HCT116 (cell line): ENCODE data around the gene CPT1A. TPM values are rescaled to one million over a fixed set of nuclear protein-coding genes. Genes with fewer than 3 reads are reported as not detected.

Experiments used
- ATAC-seq: fragments of 200-7000 bp; cut with Tn5 transposase; 2 replicates; pipeline ENCODE4 v1.9.1; 2020; ENCODE audit warnings: mild to moderate bottlenecking, moderate library complexity
- BruUV-seq: library from RNA; stranded (reverse); fragments of 400-500 nt; replicated peaks from 2 replicates; lab custom pipeline; 2021; lab: Mats Ljungman, UMichigan
- CTCF ChIA-PET: fragments of 300-600 bp; sonication (Branson Sonifier 250); formaldehyde crosslinking; loops from one replicate; lab custom pipeline; 2021; ENCODE audit warnings: antibody characterized with exemption; lab: Charles Lee
- POLR2A ChIA-PET: fragments of 300-600, 350-600 bp; sonication (Branson Sonifier 250); formaldehyde crosslinking; loops from one replicate; lab custom pipeline; 2021; ENCODE audit warnings: antibody characterized with exemption; lab: Charles Lee
- RAD21 ChIA-PET, 2 experiments: fragments of 300-600 bp; sonication (Branson Sonifier 250); formaldehyde crosslinking; loops; one replicate each; lab custom pipeline; 2023; ENCODE audit warnings: low total read pairs in 2 of 2; ENCODE audit not compliant: uncharacterized antibody in 2 of 2, unreplicated experiment in 2 of 2, low non-redundant PET in 1 of 2; lab: Charles Lee
- DNase-seq: peaks from one replicate; pipeline ENCODE4 v3.0.0-alpha.2; 2010; ENCODE audit warnings: low read depth, low spot score
- H2AFZ ChIP-seq: fragments of 200-600 bp; shearing (Covaris generic), sonication (generic); 2 replicates; pipeline ENCODE4 v1.6.1; 2017; ENCODE audit warnings: low read depth, mixed run types, mixed read lengths, antibody characterized with exemption, low read length; ENCODE audit not compliant: poor library complexity, severe bottlenecking
- H3K27ac ChIP-seq: 2 replicates; pipeline ENCODE4 v1.5.1; 2012; ENCODE audit warnings: low read depth, low read length
- H3K27me3 ChIP-seq: fragments of 200-600 bp; sonication (generic); 2 replicates; pipeline ENCODE4 v1.6.1; 2016; ENCODE audit warnings: mixed run types, low read length, mixed read lengths; ENCODE audit not compliant: insufficient read depth
- H3K36me3 ChIP-seq, 2 experiments: fragments of 200-500 bp in 1 of 2; fragments of 200-600 bp in 1 of 2; sonication (Bioruptor generic) in 1 of 2; sonication (generic) in 1 of 2; 2 replicates each; pipeline versions ENCODE4 v1.5.1 to v1.6.1; 2014 to 2016; ENCODE audit warnings: low read length in 2 of 2, inconsistent platforms in 1 of 2, mixed read lengths in 1 of 2, mixed run types in 1 of 2; ENCODE audit not compliant: insufficient read depth in 2 of 2, control insufficient read depth in 1 of 2
- H3K4me1 ChIP-seq, 2 experiments: fragments of 200-600 bp in 1 of 2; sonication (generic) in 1 of 2; 2 replicates each; pipeline versions ENCODE4 v1.5.1 to v1.6.1; 2012 to 2017; ENCODE audit warnings: low read length in 2 of 2, inconsistent platforms in 1 of 2, mild to moderate bottlenecking in 1 of 2, mixed read lengths in 1 of 2, mixed run types in 1 of 2, moderate library complexity in 1 of 2; ENCODE audit not compliant: insufficient read depth in 2 of 2, control insufficient read depth in 1 of 2
- H3K4me2 ChIP-seq: fragments of 200-600 bp; sonication (generic); 2 replicates; pipeline ENCODE4 v1.6.1; 2017; ENCODE audit warnings: mixed run types, low read length, mixed read lengths
- H3K4me3 ChIP-seq, 2 experiments: fragments of 200-600 bp in 1 of 2; sonication (generic) in 1 of 2; replicated peaks in 1 of 2; 2 replicates each; pipeline ENCODE4 v1.5.1; 2011 to 2016; ENCODE audit warnings: low read length in 2 of 2, control low read depth in 1 of 2, low read depth in 1 of 2, mild to moderate bottlenecking in 1 of 2, mixed read lengths in 1 of 2, mixed run types in 1 of 2
- H3K79me2 ChIP-seq: fragments of 200-600 bp; sonication (generic); 2 replicates; pipeline ENCODE4 v1.6.1; 2017; ENCODE audit warnings: mild to moderate bottlenecking, mixed run types, low read length, moderate library complexity, mixed read lengths; ENCODE audit not compliant: insufficient read depth
- H3K9ac ChIP-seq: fragments of 200-600 bp; sonication (generic); 2 replicates; pipeline ENCODE4 v1.6.1; 2016; ENCODE audit warnings: low read length, mixed read lengths
- H3K9me2 ChIP-seq: fragments of 200-600 bp; sonication (generic), shearing (Covaris generic); 2 replicates; pipeline ENCODE4 v1.6.1; 2017; ENCODE audit warnings: mixed run types, mild to moderate bottlenecking, moderate library complexity; ENCODE audit not compliant: insufficient read depth
- H3K9me3 ChIP-seq, 2 experiments: fragments of 200-500 bp in 1 of 2; fragments of 200-600 bp in 1 of 2; sonication (Bioruptor generic) in 1 of 2; sonication (generic) in 1 of 2; 2 replicates each; pipeline ENCODE4 v1.6.1; 2014 to 2017; ENCODE audit warnings: low read length in 2 of 2, mixed read lengths in 2 of 2, inconsistent platforms in 1 of 2, low read depth in 1 of 2, mild to moderate bottlenecking in 1 of 2, mixed run types in 1 of 2, moderate library complexity in 1 of 2; ENCODE audit not compliant: control insufficient read depth in 1 of 2, insufficient read depth in 1 of 2
- H4K20me1 ChIP-seq: fragments of 200-600 bp; sonication (generic), shearing (Covaris generic); 2 replicates; pipeline ENCODE4 v1.6.1; 2017; ENCODE audit warnings: mixed run types, mild to moderate bottlenecking, moderate library complexity; ENCODE audit not compliant: insufficient read depth
- ATF3 ChIP-seq: IDR thresholded peaks from 2 replicates; pipeline ENCODE4 v1.6.1; 2012
- CEBPB ChIP-seq: IDR thresholded peaks from 2 replicates; pipeline ENCODE4 v1.6.1; 2012; ENCODE audit warnings: low read depth
- CTCF ChIP-seq, 3 experiments: fragments of 200-600 bp in 1 of 3; sonication (generic) in 1 of 3; IDR thresholded peaks in 2 of 3; conservative IDR thresholded peaks in 1 of 3; 2 replicates each; pipeline ENCODE4 v1.5.1; 2012 to 2017; ENCODE audit warnings: low read depth in 2 of 3, low read length in 2 of 3, antibody characterized with exemption in 1 of 3, borderline replicate concordance in 1 of 3, control low read depth in 1 of 3, mild to moderate bottlenecking in 1 of 3, mixed read lengths in 1 of 3, mixed run types in 1 of 3, moderate library complexity in 1 of 3; ENCODE audit not compliant: insufficient read depth in 1 of 3
- EGR1 ChIP-seq: IDR thresholded peaks from 2 replicates; pipeline ENCODE4 v1.6.1; 2012; ENCODE audit warnings: low read depth
- ELF1 ChIP-seq: IDR thresholded peaks from 2 replicates; pipeline ENCODE4 v1.6.1; 2012; ENCODE audit warnings: low read depth, borderline replicate concordance
- EZH2 ChIP-seq: fragments of 200-600 bp; sonication (generic); IDR thresholded peaks from 2 replicates; pipeline ENCODE4 v1.6.1; 2017; ENCODE audit warnings: antibody characterized with exemption, mixed run types
- FOSL1 ChIP-seq: IDR thresholded peaks from 2 replicates; pipeline ENCODE4 v1.6.1; 2012; ENCODE audit warnings: low read depth
- JUND ChIP-seq: IDR thresholded peaks from 2 replicates; pipeline ENCODE4 v1.6.1; 2012
- MAX ChIP-seq: IDR thresholded peaks from 2 replicates; pipeline ENCODE4 v1.6.1; 2012
- POLR2AphosphoS5 ChIP-seq: IDR thresholded peaks from 2 replicates; pipeline ENCODE4 v1.6.1; 2011; ENCODE audit warnings: mild to moderate bottlenecking, low read depth, low read length, moderate library complexity
- RAD21 ChIP-seq: IDR thresholded peaks from 2 replicates; pipeline ENCODE4 v1.6.1; 2012; ENCODE audit warnings: low read depth, mild to moderate bottlenecking
- REST ChIP-seq: IDR thresholded peaks from 2 replicates; pipeline ENCODE4 v1.6.1; 2012; ENCODE audit warnings: low read depth
- SIN3A ChIP-seq: IDR thresholded peaks from 2 replicates; pipeline ENCODE4 v1.6.1; 2012; ENCODE audit warnings: low read depth
- SP1 ChIP-seq: IDR thresholded peaks from 2 replicates; pipeline ENCODE4 v1.6.1; 2012; ENCODE audit warnings: low read depth
- SRF ChIP-seq: IDR thresholded peaks from 2 replicates; pipeline ENCODE4 v1.6.1; 2012; ENCODE audit warnings: low read depth
- TCF7L2 ChIP-seq: IDR thresholded peaks from 2 replicates; pipeline ENCODE4 v1.7.0; 2011; ENCODE audit warnings: borderline replicate concordance, inconsistent platforms; ENCODE audit not compliant: insufficient read depth, insufficient read length; ENCODE audit errors: extremely low read depth
- YY1 ChIP-seq: IDR thresholded peaks from 2 replicates; pipeline ENCODE4 v1.6.1; 2011; ENCODE audit warnings: low read length, low read depth, moderate library complexity, mild to moderate bottlenecking; ENCODE audit not compliant: insufficient replicate concordance; ENCODE audit errors: extremely low read depth
- ZBTB33 ChIP-seq: IDR thresholded peaks from 2 replicates; pipeline ENCODE4 v1.6.1; 2011; ENCODE audit warnings: mild to moderate bottlenecking, low read length, moderate library complexity; ENCODE audit not compliant: insufficient replicate concordance; ENCODE audit errors: extremely low read depth
- ZFX ChIP-seq: fragments of 450-650 bp; IDR thresholded peaks from 2 replicates; pipeline ENCODE4 v1.6.1; 2017
- ZNF274 ChIP-seq: fragments of 200-500 bp; sonication (Bioruptor generic); IDR thresholded peaks from 2 replicates; pipeline ENCODE4 v1.6.1; 2014; ENCODE audit warnings: mild to moderate bottlenecking, low read depth, low read length, inconsistent platforms
- intact Hi-C: fragments of 100-400 bp; cut with micrococcal nuclease; formaldehyde crosslinking; loops from 2 replicates; pipeline ENCODE4 v1.10.0; 2022
- total RNA-seq: library from RNA; stranded (reverse); gene quantifications from one replicate; pipeline ENCODE4 v1.2.1, GENCODE V29; 2021; ENCODE audit not compliant: unreplicated experiment

The CPT1A gene
- total RNA-seq, 1 experiment from 2014 or later = 54.4 TPM

GRCh38 chr11:68832476-68833181, 9.1 kb downstream of the CPT1A start:
- Histone ChIP-seq H3K36me3 (no peaks in the 10 kb centered on the region), H4K20me1 (peaks cover 4% of the 10 kb centered on the region; the same call in 1 of the 2 replicates), H3K27me3 (no peaks in the 10 kb centered on the region), H2AFZ (no peak overlapping the region), H3K79me2 (peaks cover 32% of the 10 kb centered on the region), H3K27ac (no peak overlapping the region), H3K9me3 (no peaks in the 10 kb centered on the region), H3K9me2 (no peaks in the 10 kb centered on the region), H3K4me2 (no peak overlapping the region), H3K4me3 (no peak overlapping the region), H3K4me1 (peaks cover 4 to 21% of the 10 kb centered on the region in 2 experiments; a peak in 3 of 4 replicates), H3K9ac (no peak overlapping the region)
- POLR2A ChIA-PET = no interaction called here
- RAD21 ChIA-PET = no interaction called here
- ATAC-seq = no peak
- CTCF ChIA-PET = no interaction called here
- DNase-seq = no peak
- intact Hi-C loops = no loop called here
- TF ChIP-seq CEBPB = no peak
- no peak for TF ChIP-seq REST
- no peak for TF ChIP-seq YY1
- TF ChIP-seq ZNF274 = no peak
- TF ChIP-seq TCF7L2 = no peak
- no peak for TF ChIP-seq SRF
- TF ChIP-seq SIN3A = no peak
- no peak for TF ChIP-seq SP1
- TF ChIP-seq ZFX = no peak
- TF ChIP-seq RAD21 = no peak
- no peak for TF ChIP-seq EZH2
- no peak for TF ChIP-seq JUND
- no peak for TF ChIP-seq FOSL1
- no peak for TF ChIP-seq EGR1
- no peak for TF ChIP-seq ZBTB33
- no peak for TF ChIP-seq ATF3
- TF ChIP-seq MAX = no peak
- no peak for TF ChIP-seq POLR2AphosphoS5
- TF ChIP-seq ELF1 = no peak
- TF ChIP-seq CTCF (IDR thresholded peaks at IDR 0.05 in 2 of 3, conservative IDR thresholded peaks at IDR 0.05 in 1 of 3; ENCODE audit: borderline replicate concordance in 1 of 3, insufficient read depth in 1 of 3, low read depth in 2 of 3, low read length in 2 of 3) = no peak
- BruUV-seq = no TSS peak
